Measurements from ENCODE around the gene RTN4RL2.

RTN4RL2 gene

DNA sequence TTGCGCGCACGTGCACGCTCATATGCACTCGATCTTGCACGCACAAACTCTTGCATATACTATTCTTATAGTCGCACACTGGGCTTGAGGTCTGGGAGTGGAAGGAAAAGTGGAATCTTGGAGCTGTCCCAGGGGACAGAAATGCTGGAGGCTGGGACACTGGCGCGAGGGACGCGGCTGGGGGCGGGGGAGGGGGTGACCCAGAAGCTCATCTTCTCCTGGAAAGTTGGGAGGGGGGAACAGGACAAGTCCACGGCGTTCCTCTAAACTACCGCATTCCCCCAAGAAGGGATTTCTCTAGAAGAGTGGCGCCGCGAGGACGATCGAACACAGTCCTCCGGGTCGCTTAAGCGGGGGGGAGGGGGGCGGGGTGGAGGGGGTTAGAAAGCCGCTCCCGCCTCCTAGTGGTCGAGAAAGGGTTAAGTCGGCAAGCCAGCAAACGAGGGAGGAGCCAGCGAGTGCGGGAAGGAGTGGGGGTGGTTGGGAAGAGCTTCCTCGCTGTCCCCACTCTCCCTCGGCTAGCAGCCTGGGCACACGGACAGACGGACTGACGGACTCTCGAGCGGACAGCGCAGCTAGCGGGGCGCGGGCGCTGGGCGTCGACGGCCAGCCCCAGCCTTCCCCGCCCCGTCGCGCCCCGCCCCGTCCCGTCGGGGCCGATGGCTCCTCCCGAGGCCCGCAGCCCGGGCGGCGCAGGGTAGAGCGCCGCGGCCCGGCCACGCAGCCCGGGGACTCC is at the start of gene RTN4RL2:
Gene RTN4RL2 (plus strand): TSS at position 507 of the 736 bp plus-strand sequence. CDS start 338 bp downstream, outside the sequence.
- peak; percentile 42 for DNase-seq

DNA sequence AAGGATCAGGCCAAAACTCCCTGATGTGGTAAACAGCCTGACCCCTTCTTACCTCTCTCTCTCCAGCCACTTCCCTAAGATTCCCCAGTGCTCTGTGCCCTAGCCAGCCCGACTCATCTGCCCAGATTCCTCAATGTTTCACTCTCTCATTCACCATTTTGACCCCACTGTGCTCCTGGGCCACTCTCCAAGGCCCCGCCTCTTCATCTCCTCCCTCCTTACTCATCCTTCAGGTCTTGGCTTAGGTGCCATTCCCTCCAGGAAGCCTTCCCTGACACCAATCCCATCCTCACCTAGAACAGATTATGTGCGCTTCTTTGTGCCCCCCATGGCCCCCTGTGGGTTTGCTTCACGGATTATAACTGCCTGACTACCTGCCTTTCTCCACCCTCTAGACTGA is 46.6 kb upstream of the RTN4RL2 start:
- DNase-seq, result no peak

DNA sequence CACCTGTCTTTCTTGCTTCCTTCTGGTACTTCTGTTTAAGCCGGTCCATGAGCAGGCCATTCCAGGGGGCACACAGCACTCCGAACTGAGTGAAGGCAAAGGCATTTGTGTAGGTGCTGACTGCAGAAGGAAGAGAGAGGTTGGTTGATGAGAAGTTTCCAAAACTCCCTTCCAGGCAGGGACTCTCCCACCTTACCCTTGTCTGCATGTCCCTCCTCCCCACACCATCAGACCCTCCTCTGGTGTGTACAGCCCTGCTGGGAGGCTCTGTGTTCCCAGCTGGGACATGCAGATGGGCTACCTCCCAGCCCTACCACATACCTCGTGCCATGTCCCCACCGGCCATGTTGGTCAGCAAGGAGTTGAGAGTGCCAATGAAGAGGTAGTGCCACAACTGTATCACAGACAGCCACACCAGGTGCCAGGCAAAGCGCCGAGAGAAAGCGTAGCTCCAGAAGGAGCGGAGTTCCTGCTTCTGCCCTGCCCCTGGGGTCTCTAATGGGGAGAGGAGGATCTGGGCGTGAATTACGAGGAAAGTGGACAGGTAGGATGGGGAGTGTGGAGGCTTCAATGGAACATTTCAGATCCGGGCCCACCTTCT is 45.6 kb upstream of the RTN4RL2 start:
- no peak for DNase-seq

DNA sequence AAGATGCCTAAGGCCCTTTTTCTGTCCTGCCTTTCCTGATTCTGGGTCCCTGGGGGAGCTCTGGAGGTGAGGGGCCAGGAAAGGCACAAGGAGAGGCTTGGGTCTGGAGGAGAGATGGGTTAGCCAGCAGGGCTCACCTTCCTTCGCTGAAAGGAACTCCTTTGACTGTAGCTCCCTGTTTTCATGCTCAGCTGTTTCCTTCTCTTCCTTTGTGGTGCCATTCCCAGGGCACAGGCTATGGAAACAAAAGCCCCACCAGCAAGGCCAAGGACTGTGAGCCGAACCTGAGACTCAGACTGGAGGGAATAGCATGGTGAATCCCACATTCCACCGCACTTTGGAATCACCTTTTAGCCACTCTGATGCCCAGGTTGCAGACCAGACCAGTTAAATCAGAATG is 43.9 kb upstream of the RTN4RL2 start:
- no peak for DNase-seq

DNA sequence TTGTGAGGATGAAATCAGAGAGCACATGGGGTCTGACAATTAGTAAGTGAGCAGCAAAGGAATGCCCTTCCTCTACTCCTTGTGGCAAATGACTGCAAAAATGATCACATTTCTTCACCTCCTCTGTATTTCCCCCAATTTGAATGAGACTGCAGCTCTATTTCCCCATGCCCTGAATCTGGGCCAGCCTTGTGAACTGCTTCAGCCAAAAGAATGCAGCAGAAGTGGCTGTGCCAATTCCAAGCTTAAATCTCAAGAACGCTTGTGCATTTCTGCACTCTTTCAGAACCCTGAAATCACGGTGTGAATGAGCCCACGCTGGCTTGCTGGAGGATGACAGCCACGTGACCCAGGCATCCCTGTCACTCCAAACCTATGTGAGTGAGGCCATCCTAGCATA is 43.3 kb upstream of the RTN4RL2 start:
- DNase-seq, result no peak

DNA sequence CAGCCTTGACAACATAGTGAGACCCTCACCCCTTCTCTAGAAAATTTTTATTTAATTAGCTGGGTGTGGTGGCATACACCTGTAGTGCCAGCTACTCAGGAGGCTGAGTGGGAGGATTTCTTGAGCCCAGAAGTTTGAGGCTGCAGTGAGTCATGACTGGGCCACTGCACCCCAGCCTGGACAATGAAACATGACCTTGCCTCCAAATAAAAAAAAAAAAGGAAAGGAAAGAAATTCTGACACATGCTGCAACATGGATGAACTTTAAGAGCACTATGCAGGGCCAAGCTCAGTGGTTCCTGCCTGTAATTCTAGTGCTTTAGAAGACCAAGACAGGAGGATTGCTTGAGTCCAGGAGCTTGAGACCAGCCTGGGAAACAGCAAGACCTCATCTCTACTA is 42.2 kb upstream of the RTN4RL2 start:
- DNase-seq, result no peak

DNA sequence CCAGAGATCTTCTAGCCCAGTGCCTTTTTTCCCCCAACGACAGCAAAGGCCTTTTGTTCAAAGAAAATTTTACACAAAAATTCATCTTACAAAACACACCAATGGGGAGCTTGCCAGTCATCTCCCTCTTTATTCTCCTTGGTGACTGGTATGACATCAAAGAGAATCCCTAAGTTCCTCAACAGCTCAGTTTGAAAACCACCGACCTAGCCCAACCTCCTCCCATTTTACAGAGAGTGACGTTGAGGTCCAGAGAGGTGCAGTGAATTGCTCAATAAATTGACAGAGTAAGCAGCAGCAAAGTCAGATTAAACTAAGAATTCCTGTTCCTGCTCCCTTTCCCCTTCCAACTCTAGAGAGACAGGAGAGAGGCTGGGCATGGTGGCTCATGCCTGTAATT is 41.2 kb upstream of the RTN4RL2 start:
- DNase-seq, result no peak

DNA sequence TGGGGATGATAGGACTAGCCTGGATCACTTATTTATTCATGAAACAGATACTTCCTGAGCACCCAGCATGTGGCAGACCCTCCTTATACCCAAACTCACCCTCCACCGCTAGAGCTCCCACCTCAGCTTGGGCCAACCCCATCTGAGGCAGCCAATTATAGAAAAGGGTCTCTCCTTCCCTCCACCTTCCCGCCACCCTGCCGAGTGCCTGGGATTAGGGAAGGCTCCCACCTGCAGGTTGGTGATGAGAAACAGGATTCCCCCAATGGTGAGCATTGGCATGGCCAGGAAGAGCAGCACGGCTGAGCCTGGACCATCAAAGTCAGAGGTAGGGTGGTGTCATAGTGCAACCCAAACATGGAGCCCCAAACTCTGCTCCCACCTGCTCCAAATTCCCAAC is 39.3 kb upstream of the RTN4RL2 start:
- no peak for DNase-seq

DNA sequence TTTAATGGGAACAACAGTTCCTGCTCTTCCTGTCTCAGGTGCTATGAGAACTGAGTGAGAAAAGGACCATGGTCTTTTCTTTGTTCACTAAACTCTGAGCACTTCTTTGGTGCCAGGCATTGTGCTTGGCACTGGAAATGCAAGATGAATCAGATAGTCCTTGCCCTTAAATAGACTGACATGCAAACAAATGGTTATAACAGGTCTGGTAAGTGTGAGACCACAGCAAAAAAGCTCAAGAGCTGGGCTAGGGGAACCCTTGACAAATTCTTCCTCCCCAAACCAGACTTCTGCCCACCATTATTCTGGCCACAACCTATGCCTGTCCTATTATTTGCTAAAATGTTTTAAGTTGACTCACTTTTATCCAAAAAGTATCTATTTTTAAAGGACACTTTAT is 38.5 kb upstream of the RTN4RL2 start:
- DNase-seq, result no peak

DNA sequence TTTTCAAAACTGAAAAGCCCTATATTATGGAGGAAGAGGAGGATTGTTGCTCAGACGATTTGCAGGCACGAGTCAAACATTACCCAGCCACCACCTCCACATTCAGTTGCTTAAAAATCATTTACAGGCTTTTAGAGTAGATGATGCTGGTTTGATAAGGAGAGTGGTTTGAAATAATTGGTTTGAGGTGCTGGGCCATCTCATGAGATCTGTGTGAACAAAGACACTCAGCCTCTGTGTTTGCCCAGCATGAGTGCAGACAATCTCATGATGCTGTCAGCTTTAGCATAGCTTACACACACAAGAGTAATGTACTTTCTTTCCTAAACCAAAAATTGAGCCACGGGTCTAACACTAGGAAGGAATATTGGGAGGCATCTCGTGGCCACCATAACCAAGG is 37.7 kb upstream of the RTN4RL2 start:
- DNase-seq, result no peak

DNA sequence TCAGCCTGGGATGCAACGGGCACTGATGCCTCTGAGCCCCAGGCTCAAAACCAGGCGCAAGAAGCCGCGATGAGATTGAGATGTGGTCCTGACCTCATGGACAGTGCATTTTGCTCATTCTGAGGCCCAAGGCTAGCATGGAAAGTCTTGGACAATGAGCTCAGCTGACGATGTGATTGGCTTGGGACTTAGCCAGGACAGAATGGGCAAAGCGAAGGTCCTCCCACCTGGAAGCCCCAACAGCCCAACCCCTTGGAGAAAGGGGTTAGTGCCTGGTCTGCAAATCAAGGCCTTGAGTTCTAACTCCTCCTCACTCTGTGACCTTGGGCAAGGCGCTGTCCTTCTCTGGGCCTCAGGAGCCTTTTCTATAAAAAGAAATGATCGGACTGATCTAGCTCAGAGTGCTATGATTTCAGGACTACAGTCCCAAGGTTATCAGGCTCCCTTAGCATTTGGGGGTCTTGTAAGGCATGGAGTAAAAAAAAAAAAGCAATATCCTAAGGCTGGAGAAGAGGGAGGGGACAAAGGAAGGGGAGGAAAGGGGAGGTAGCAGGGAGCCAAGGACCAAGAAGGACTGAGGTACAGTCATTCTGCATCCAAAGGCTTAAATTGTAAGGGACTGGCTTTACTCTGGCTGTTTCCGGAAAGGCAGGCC is 36.1 kb upstream of the RTN4RL2 start:
- no peak for DNase-seq

DNA sequence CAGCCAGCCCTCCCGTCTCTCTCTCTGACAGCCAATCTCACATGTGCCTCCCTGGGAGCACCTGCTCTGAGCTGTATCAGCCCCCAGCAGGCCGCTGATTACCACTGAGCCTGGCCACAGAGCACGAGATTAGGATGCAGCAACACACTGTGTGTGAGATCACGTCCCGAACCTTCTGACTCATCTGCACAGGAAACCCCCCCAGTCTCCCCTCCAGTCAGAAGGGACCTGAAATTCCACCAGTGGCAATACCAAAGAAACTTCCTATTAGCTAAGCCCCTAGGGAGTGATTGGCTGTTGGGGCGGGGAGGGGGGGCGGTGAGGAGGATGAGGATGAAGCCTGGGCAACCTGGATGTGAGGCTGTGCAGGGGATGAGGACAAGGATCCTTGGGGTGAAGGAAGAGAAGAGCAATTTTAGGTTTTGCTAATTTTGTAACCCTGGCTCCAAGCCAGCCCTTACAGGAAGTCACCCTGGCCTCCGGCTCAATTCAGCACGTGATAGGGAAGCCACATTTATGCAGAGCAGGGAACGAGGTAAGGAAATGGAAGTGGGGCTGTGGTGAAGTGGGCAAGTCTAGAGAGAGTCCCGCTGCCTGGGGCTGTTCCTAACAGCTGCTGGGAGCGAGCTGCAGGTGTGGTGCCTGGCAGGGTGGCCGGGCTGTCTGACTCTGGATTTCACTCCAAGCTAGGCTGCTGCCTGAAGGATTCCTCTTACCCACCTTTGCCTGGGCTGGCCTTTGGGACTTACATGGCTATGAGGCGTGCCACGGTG is 35.4 kb upstream of the RTN4RL2 start:
- DNase-seq, result peak; percentile 93

DNA sequence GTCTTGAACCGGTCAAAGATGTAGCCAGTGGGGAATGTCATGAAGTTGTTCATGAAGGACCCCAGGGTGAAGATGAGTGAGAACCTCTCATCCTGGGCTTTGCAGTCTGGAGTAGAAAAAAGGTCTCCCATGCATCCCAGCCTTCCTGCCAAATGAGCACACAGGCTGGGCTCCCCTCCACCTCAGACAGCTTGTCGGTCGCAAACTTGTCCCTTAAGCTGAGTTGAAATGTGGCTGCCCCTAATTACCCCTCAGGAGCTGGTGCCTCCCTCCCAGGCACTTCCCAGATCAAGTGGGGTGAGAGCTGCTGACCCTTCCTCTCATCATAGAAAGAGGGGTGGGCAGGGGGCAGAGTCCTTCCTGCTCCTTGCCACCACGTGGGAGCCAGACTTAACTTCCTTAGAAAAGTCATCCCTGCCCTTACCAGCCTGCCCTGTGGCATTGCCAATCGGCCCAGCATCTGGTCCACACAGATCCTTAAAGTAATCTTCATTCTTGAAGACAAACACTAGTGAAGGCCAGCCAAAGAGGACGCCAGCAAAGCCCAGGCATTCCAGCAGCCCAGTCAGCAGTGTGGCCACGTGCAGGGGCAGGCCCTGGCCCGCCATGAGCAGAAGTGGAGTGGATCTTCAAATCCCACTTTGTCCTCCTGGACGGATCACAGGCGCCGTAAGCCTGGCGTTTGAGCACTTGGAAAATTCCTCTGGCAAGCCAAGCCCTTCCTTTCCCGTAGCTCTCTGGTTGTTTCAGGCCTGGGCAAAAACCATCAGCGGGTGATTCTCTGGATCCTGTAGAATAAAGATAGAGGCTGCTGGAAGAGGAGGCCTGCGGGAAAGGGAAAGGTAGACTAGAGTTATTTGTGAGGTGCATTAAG is 34.5 kb upstream of the RTN4RL2 start:
- DNase-seq, result no peak

DNA sequence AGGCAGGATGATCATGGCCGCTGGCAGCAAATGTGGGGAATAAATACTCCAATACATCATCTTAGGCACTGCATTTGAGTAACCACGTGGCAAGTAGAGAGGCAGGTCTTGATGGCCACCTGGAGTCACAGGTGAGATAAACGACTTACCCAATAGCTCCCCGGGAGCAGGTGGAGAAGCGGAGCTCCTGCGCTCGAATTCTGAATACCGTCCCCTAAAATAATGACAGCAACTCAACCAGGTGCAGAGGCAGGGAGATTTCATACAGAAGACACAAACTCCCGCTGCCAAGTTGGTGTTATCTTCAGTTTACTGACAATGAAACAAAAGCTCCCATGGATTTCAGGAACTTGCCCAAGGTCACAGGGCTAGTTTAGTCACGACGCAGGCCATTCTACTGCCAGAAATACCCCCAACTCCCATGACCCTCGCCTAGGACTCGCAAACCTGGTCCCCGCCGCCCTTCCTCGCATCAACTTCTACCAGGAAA is 33.8 kb upstream of the RTN4RL2 start:
- no peak for DNase-seq

DNA sequence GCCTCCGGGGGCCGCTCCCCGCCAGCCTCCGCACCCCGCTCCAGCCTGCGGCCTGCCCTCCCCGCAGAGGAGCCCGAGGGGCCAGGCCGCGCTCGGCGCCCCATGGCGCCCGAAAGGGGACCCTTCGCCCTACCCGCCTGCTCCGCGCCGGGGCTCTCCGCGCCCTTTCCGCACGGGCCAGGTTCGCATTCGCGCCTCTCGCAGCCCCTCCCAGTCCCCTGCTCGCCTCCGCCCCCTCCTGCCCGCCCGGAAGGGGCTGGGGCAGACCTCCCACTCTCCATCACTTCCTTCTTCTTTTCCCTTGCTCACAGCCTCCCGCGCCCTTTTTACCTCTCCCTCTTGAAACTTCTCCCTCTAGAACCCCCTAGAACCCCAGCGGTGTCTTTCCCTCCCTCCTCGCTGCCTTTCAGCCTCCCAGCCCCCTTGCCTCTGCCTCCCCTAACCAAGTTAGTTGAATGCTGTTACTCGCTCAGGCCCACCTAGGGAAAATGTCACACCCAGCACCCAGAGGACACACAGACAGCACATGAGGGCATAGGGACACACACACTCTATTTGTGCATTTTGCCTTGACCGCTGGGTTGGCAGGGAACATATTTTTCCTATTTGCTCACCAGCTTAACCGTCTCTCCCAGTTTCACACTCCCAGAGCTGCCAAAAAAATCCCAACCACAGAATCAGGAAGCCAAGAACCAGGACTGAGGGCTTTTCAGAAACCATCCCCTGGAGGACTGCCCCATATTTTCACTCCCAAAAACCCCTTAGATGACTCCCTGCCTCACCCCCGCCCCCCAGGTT is 33.2 kb upstream of the RTN4RL2 start, which contains the start of gene SLC43A3:
Gene SLC43A3 (minus strand): TSS at position 193 of the 798 bp plus-strand sequence. CDS start 949 bp downstream, outside the sequence.
- peak; percentile 84 for DNase-seq

DNA sequence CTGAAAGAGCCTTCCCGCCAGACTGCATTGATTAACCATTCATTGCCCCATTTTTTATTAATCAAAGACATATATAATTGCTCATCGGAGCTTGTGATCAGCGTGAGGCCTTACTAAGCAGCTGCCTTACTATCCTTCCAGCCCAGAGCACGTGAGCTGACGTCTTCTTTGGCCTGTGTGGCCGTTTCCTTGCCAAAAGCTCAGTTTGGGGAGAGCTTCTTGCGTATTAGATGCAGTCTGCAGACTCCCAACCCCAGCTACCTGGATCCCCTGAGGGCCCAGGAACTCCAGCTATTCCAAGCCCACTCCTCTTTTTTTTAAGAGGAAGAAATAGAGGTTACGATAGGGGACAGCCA is 32.6 kb upstream of the RTN4RL2 start:
- DNase-seq, result no peak

DNA sequence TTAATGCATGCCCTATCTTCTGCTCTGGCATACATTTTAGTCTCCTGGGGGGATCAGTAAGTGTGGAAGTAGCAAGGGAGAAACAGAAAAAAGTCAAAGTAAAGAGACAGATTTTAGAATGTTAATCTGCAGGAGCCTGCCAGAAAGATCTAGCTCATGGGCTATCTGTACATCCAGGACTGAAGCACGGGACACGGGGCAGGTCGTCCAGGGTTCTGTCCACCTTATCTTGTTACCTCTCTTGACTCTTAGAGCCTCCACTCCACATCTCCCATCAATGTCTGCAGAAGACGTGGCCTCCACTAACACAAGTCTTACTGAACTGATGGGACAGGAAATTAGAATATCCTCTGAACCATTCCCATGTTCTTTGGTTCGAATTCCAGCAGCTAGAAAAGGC is 31.7 kb upstream of the RTN4RL2 start:
- no peak for DNase-seq

DNA sequence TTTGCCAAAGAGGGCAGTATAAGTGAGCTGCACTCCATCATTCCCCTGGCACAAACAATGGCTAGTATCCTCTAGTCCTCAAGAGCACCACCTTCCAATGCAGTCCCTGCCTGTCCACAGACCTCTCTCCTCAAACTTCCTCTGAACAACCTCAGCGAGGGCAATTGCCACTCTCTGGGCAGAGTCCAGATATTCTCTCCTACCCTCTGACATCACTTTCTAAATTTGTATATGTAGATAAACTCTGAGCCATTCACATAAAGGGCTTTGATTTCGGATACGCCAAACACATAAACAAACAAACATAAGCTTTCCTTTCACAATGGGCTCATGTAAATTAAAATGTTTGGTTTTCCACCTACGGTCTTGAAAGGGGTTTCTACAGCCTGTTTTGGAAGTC is 30.4 kb upstream of the RTN4RL2 start:
- no peak for DNase-seq

DNA sequence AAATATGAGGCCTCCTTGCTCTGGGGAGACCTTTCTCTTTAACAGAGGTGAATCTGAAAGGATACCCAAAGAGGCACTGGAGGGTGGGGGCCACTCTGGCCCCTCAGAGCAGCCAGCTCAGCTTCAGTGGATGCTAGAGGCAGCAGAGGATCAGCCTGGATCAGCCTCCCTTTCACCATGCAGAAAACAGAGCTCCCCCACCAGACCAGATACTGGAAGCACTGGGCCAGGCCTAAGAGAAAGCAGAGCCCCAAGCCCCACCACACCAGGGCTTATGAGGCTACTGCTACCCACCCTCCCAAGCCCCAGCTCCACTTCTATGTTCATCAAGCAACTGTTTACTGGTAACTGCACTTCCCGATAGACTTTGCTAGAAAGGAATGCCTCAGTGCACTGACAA is 29.4 kb upstream of the RTN4RL2 start:
- DNase-seq, result no peak

DNA sequence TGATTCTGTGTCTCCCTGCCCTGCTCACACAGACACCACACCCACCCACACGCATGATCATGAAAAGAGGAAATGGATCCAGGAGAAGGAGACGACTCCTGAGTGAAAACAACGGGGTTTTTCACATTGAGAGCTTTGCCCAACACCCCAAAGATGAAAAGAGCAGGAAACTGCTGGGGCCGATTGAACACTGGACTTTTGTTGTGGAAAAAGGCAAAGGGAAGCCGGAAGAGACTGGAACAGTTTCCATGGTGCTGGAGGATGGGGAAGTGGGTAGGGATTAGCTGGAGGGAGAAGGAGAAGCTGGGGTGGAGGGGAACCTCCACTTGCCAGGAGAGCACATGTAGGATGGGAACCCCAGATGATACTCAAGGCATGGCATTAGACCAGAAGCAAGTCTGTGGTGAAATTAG is 28.2 kb upstream of the RTN4RL2 start:
- DNase-seq, result no peak

DNA sequence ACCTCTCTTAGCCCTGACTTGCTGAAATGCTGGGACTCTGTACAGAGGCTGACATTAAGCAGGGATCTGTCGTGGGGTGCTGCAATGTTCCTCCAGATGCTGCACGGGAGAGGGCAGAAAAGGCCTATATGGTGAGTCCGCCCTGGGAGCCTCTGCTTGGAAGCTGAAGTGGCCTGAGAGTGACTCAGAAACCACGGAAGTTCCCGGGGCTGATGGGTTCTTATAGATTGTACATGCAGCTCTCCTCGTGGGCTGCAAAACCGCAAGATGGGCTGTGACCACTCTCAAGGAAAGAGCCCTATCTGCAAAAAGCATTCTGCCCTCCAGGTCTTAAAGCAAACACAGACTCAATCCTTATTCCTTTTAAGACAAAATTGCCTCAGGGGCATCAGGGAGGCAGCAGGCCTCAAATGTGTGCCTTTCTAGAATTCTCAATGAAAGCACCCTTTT is 27.6 kb upstream of the RTN4RL2 start:
- DNase-seq, result no peak
